Activated CD4-positive, alpha-beta T cell treated with anti-CD3 and anti-CD28 coated beads, Interleukin-2, amount 10 ng/mL, durations not matched to agents 7 days and 5 days (primary cell): Measurements from ENCODE around the gene SLC12A6. TPM values are rescaled to one million over a fixed set of nuclear protein-coding genes. Genes with fewer than 3 reads are reported as not detected.
A peak's percentile ranks its signal among the peaks of the same experiment; 100 is the strongest.

Source experiments
- CTCF ChIA-PET: fragments of 350-600 bp; sonication (Branson Sonifier 250); formaldehyde crosslinking; loops from one replicate; lab custom pipeline; 2021; ENCODE audit warnings: antibody characterized with exemption; lab: Charles Lee
- POLR2A ChIA-PET: fragments of 350-600 bp; sonication (Branson Sonifier 250); formaldehyde crosslinking; loops from one replicate; lab custom pipeline; 2021; ENCODE audit warnings: antibody characterized with exemption; lab: Charles Lee
- DNase-seq: peaks from one replicate; pipeline ENCODE4 v3.0.0-alpha.2; 2020
- H3K27ac Mint-ChIP-seq: one replicate; pipeline ENCODE4 v1.8.0; 2021; ENCODE audit warnings: mild to moderate bottlenecking, moderate library complexity, mixed read lengths
- H3K27me3 Mint-ChIP-seq: one replicate; pipeline ENCODE4 v1.8.0; 2021; ENCODE audit warnings: mixed read lengths
- H3K36me3 Mint-ChIP-seq: one replicate; pipeline ENCODE4 v1.8.0; 2021; ENCODE audit warnings: low read depth, mixed read lengths
- H3K4me1 Mint-ChIP-seq: one replicate; pipeline ENCODE4 v1.8.0; 2021; ENCODE audit warnings: mixed read lengths
- H3K4me3 Mint-ChIP-seq: one replicate; pipeline ENCODE4 v1.8.0; 2021; ENCODE audit warnings: mild to moderate bottlenecking, moderate library complexity, mixed read lengths
- H3K9me3 Mint-ChIP-seq: one replicate; pipeline ENCODE4 v1.8.0; 2021; ENCODE audit warnings: mixed read lengths
- total RNA-seq, 2 experiments: library from RNA; stranded (reverse); gene quantifications; one replicate each; pipeline ENCODE4 v1.2.3, GENCODE V29; 2021

The SLC12A6 gene
- total RNA-seq, 2 experiments from 2014 or later, result 32.7 to 36.7 TPM

DNA sequence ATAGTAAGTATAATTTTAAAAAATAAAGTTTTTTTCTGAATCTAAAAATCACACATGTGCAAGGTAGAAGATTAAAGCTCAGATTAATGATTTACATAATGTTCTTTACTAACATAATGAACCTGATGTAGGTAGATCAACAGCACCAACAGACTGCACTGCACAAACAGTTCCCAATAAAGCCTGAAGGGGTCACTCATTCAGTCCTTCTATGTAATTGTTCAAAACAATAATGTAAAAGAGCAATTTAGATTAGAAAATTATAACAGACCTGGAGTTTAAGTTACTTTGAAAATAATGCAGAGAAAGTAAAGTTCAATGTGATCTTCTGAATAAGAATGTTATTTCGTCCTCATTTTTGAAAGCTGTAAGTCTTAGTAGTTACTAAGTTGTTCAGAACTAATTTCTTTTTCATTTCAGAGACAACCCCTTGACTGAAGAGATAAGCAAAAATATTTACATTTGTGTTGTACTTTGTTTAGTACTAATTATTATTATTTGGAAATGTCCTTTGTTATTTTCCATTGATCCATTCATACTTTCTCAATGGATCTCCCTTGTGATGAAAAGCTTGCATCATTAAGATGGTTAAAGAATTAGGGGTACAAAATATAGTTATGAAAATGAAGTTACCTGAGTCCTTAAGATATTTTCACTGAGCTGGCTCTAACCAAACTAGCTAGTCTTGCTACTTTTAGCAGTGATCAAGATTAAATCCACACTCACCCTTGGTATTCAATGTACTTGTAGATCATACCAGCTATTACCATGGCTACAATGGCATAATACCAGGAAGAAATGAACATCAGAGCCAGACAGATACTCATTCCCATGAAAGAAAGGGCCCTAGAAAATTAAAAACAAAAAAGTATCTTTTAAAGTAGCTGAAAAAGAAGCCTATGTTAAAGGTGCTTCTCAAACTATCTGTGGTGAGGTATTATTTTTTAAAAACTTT lies 95.9 kb downstream of the SLC12A6 start:
- POLR2A ChIA-PET, result no interaction called here
- Mint-ChIP-seq H3K27me3 (no peaks in the 10 kb centered on the region), H3K4me1 (peaks cover 25% of the 10 kb centered on the region), H3K36me3 (peaks cover 25% of the 10 kb centered on the region), H3K4me3 (no peak overlapping the region), H3K9me3 (no peaks in the 10 kb centered on the region), H3K27ac (no peak overlapping the region)
- peak; percentile 58 for DNase-seq
- CTCF ChIA-PET, result interaction anchor here (0.6 to 1.4 kb wide), 9 partner anchors 8 to 346 kb away, joined by 3 to 4 read pairs (median 3); partner anchors contain the start of gene EMC4

DNA sequence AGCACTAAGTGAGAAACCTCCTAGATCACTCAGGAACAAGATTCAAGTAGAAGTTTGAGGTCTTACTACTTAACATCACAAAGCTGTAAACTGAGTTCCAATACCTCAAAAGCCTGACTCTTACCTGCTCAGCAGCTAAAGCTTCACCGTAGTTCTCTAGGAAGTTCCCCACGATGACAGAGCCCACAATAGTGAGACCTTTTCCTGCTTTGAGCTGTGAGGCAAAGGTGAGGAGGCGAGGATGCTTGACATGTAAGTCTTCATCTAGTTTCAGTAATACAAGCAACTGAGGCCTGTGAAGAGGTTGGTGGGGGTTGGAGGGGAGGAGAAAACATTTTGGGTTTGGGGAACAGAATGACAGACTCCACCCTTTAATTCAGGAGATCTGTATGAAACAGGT lies 97.0 kb downstream of the SLC12A6 start:
- Mint-ChIP-seq H3K27me3 (no peaks in the 10 kb centered on the region), H3K4me3 (no peak overlapping the region), H3K36me3 (peaks cover 33% of the 10 kb centered on the region), H3K27ac (no peak overlapping the region), H3K9me3 (no peaks in the 10 kb centered on the region), H3K4me1 (peaks cover 25% of the 10 kb centered on the region)
- ChIA-PET POLR2A (no interaction called here), CTCF (interaction anchor here (0.9 to 1.4 kb wide), 3 partner anchors 10 to 127 kb away, joined by 3 read pairs; no protein-coding TSS in a partner anchor)
- no peak for DNase-seq

DNA sequence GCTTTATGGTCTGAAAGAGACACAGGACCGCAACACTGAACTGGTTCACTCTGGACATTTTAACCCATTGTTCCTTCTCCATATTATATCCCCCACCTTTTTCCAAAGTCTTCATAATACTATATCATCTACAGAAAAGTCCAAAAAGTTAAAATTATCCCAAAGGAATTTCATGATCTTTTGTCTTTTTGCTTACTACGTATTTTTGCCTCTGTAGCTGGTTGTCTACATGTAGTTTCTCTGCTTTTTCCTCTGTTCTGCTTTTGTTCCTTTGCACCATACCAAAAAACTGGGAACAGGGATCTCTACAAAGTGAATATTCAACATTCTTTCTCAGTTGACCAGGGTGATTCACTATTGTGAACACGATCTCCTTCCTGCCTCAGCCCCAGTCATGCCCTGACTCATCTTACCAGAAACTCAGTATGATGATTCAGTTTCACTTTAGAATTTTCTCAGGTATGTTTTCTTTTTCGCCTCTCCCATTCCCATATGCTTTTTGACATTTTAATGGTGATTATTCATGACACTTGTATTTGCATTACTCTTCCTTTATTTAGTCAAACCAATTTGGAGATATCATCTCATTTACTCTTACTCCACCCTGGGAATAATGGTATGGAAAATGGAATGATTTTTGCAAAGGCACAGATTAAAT lies 98.3 kb downstream of the SLC12A6 start:
- peak overlapping the region; percentile 51 for H3K27ac Mint-ChIP-seq
- H3K27me3 Mint-ChIP-seq, result no peaks in the 10 kb centered on the region
- CTCF ChIA-PET, result interaction anchor here (0.6 kb wide), 1 partner anchor 20 kb away, joined by 3 read pairs; no protein-coding TSS in a partner anchor
- peak; percentile 13 for DNase-seq
- H3K4me1 Mint-ChIP-seq, result peaks cover 25% of the 10 kb centered on the region
- no peak overlapping the region for H3K4me3 Mint-ChIP-seq
- peaks cover 27% of the 10 kb centered on the region for H3K36me3 Mint-ChIP-seq
- H3K9me3 Mint-ChIP-seq, result no peaks in the 10 kb centered on the region
- POLR2A ChIA-PET, result no interaction called here

DNA sequence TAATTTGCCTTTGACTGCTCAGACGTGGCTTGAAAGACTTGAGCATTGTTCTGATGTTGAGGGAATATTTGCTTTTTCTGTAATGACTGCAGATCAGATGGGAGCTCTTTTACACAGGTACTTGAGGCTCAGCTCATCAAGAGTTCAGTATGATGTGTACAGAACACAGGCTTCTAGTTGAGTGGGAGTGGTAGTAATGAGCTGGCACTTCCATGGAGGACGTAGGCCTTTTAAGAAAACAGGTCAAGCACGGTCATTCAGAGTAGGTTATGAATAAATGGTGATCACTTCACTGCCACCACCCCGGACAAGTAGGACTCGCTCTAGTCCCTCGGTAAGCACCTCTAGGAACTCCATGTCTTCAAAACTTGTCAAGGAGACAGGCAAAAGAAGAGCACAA lies 104.0 kb downstream of the SLC12A6 start:
- Mint-ChIP-seq H3K4me1 (peaks cover 3% of the 10 kb centered on the region), H3K36me3 (peaks cover 41% of the 10 kb centered on the region), H3K4me3 (no peak overlapping the region), H3K27me3 (no peaks in the 10 kb centered on the region), H3K9me3 (no peaks in the 10 kb centered on the region), H3K27ac (no peak overlapping the region)
- CTCF ChIA-PET, result interaction anchor here (0.9 to 1.5 kb wide), 6 partner anchors 8 to 715 kb away, joined by 3 to 5 read pairs (median 3); partner anchors contain the start of genes EMC4, KATNBL1 and LPCAT4
- DNase-seq, result no peak
- POLR2A ChIA-PET, result no interaction called here

DNA sequence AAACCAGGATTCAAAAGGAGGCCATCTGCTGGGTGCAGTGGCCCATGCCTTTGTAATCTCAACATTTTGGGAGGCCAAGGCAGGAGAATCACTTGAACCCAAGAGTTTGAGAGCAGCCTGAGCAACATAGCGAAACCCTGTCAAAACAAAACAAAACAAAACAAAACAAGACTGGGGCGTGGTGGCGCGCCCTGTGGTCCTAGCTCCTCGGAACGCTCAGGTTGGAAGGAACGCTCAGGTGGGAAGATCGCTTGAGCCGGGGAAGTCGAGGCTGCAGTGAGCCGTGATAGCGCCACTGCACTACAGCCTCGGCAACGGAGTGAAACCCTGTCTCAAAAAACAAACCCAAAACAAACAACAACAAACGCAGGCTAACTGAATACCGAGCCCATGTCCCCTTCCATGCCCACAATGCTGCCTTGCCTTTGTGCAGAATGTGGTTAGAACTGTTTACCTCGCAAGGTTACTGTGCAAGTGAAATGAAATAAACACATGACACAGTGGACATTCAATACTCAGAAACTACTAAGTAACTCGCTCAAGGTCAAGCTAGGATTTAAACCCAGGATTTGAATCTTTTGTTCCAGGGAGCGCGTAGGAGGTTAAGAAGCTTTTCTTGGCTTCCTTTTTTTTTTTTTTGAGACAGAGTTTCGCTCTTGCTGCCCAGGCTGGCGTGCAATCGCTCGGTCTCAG lies 113.5 kb downstream of the SLC12A6 start:
- peaks cover 34% of the 10 kb centered on the region for H3K4me1 Mint-ChIP-seq
- ChIA-PET POLR2A (no interaction called here), CTCF (interaction anchor here (1.2 to 2.7 kb wide), 3 partner anchors 10 to 18 kb away, joined by 3 to 19 read pairs (median 4); partner anchors contain the start of gene KATNBL1)
- no peaks in the 10 kb centered on the region for H3K9me3 Mint-ChIP-seq
- peak overlapping the region; percentile 94 for H3K27ac Mint-ChIP-seq
- H3K36me3 Mint-ChIP-seq, result peaks cover 18% of the 10 kb centered on the region
- no peak for DNase-seq
- H3K27me3 Mint-ChIP-seq, result peaks cover 5% of the 10 kb centered on the region
- H3K4me3 Mint-ChIP-seq, result peak overlapping the region; percentile 87

DNA sequence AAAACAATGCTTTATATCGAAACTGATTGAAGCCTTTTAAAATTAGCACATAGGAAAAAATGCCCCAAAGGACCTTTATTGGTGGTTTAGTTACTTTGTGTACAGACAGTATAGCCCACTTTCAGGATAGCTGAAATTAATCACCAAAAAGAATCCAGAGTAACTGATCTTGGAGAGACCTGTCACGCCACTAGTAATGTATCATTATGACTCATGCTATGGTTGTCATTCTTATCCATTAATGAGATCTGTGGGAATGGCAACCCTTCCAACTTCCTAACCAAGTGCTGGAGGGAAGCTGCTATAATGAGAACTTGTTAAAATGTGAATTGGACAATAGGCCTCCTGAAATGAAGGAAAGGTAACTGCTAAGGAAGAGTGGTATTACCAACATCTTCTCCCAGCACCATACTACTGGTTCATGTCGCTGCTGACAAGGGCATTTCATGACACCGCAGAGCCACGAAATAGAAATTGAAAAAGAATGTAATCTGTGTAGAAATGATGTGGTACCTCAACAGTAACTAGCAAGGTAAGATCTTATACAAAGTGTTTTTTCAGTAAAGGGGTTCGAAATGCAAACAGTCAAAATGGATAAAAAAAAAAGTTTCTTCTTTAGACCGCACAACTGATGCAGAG lies 119.9 kb downstream of the SLC12A6 start:
- H3K4me3 Mint-ChIP-seq, result no peak overlapping the region
- CTCF ChIA-PET, result no interaction called here

DNA sequence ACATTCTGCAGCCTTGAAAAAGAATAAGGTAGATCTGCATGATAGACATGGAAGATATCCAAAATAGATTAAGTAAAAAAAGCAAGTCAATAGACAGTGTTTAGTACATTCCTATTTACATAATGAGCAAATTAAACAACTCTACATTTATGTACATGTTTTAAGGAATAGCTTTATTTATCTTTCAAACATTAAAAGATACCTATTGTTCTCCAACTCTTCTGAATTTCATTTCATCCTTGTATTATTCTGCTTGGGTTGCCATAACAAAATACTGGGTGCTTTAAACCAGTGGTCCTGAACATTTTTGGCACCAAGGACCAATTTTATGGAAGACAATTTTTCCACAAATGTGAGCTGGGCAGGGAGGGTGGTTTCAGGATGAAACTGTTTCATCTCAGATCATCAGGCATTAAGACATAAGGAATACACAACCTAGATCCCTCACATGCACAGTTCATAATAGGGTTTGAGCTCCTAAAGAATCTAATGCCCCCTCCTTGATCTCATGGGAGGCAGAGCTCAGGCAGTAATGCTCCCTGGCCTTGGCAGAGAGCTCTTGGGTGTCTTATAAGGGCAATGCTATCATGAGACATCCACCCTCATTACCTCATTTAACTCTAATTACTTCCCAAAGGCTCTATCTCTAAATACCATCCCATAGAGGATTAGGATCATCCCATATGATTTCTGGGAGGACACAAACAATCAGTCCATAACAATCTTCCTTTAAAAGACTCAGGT lies 120.9 kb downstream of the SLC12A6 start:
- POLR2A ChIA-PET, result no interaction called here
- DNase-seq, result no peak
- H3K36me3 Mint-ChIP-seq, result no peaks in the 10 kb centered on the region

More for the DNA sequence above, 119.9 kb downstream of the SLC12A6 start:
- Mint-ChIP-seq H3K4me1 (peaks cover 2% of the 10 kb centered on the region), H3K27ac (no peak overlapping the region), H3K27me3 (peaks cover 6% of the 10 kb centered on the region), H3K9me3 (no peaks in the 10 kb centered on the region), H3K36me3 (no peaks in the 10 kb centered on the region)
- DNase-seq, result no peak
- POLR2A ChIA-PET, result no interaction called here

DNA sequence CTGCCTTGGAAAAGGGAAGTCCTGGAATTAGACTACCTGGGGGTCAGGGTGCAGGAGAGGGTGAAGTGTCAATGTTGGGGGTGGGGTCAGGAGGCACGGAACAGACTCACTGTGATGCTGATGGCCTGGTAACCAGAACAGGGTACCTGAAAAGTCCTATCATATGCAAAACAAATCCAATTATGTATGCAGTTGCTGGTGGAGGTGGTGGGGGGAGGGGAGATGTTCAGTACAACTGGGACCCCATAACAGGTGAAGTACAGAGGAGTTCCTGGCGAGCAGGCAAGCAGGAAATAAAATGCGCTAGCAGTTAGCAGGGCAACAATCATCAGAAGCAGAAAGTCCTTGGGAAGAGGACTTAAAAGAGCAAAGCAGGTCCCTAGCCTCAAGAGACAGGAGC lies 123.4 kb downstream of the SLC12A6 start:
- Mint-ChIP-seq H3K9me3 (no peaks in the 10 kb centered on the region), H3K27ac (no peak overlapping the region)

More for the DNA sequence above, 120.9 kb downstream of the SLC12A6 start:
- no peak overlapping the region for H3K4me3 Mint-ChIP-seq
- CTCF ChIA-PET, result interaction anchor here (0.6 to 1.2 kb wide), 2 partner anchors 107 to 773 kb away, joined by 4 read pairs; no protein-coding TSS in a partner anchor
- H3K27ac Mint-ChIP-seq, result no peak overlapping the region
- peaks cover 3% of the 10 kb centered on the region for H3K27me3 Mint-ChIP-seq
- no peaks in the 10 kb centered on the region for H3K9me3 Mint-ChIP-seq
- H3K4me1 Mint-ChIP-seq, result no peaks in the 10 kb centered on the region

DNA sequence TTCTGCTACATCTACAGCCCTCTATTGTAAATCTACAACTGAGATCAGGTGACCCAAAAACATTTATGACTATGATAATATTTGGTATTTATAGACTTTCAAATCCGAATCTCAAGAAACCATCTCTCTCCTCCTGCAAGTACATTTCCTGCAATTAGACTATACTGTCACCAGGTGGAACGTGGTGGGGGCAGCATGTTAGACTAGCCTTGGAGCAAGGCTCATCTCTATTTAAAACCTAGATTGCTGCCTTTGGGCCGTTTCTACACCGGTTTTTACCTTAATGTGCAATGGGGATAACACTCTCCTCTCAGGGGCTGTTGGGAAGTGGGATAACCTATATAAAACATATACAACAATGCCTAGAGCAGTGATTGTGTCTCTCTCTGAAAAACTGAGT lies 123.9 kb downstream of the SLC12A6 start:
- Mint-ChIP-seq H3K27ac (no peak overlapping the region), H3K27me3 (peaks cover 3% of the 10 kb centered on the region), H3K4me3 (no peak overlapping the region), H3K4me1 (peaks cover 6% of the 10 kb centered on the region), H3K36me3 (no peaks in the 10 kb centered on the region), H3K9me3 (no peaks in the 10 kb centered on the region)
- POLR2A ChIA-PET, result no interaction called here
- CTCF ChIA-PET, result no interaction called here
- no peak for DNase-seq

More for the DNA sequence above, 123.4 kb downstream of the SLC12A6 start:
- Mint-ChIP-seq H3K36me3 (no peaks in the 10 kb centered on the region), H3K27me3 (peaks cover 3% of the 10 kb centered on the region), H3K4me3 (no peak overlapping the region), H3K4me1 (peaks cover 2% of the 10 kb centered on the region)
- ChIA-PET POLR2A (no interaction called here), CTCF (no interaction called here)
- DNase-seq, result no peak

DNA sequence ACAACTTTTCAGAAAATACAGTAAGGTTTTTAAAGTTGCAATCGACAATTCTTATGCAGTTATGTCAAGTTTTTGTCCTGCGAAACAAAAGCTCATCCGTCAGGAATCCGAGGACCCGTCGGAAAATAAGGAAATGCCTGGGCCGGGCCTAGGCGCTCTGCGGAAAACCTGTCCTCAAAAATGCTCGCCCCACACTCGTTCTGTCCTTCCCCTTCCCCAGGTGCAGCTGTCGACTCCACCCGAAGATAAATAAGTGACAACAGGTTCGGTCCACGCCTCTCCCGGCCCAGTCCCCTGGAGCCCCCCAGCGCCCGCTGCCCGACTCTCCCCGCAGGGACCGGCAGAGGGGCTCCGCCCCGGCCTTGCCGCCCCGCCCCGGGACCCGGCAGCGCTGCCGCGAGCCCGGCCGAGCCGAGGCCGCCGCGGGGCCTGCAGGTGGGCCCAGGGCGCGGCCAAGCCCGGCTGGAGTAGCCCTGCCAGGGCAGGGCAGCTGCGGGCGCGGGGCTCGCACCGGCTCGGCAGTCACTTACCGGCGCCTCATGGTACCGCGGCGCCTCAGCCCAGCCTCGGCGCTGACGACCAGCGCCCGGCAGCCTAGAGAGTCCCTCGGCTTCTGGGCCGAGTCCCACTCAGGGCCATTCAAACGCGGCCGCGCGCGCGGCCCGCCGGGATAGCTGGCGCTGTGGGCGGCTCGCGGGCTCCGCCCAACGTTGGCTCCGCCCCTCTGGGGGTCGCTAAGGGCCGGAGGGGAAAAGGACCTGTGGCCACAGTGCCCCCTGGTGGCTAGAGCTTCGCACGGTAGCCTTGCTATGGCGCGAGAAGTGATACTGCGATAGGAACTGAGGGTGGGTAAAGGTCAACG lies 127.9 kb downstream of the SLC12A6 start, which contains the start of gene KATNBL1:
KATNBL1 (minus strand) TSS at position 676 of the 862 bp plus-strand sequence. CDS start 46,420 bp downstream, outside the sequence.
- peak within 1 kb of the TSS; percentile 94 for H3K4me3 Mint-ChIP-seq
- H3K36me3 Mint-ChIP-seq, result peaks cover 9% of the 10 kb centered on the region

More for the DNA sequence above, 127.9 kb downstream of the SLC12A6 start, which contains the start of gene KATNBL1:
- Mint-ChIP-seq H3K9me3 (no peaks in the 10 kb centered on the region), H3K27ac (peak within 1 kb of the TSS; percentile 94), H3K27me3 (no peaks in the 10 kb centered on the region), H3K4me1 (peaks cover 18% of the 10 kb centered on the region)
- CTCF ChIA-PET, result interaction anchor here (0.6 to 3.1 kb wide), 24 partner anchors 10 to 378 kb away, joined by 3 to 19 read pairs (median 4); partner anchors contain the start of genes EMC4, EMC7, LPCAT4 and NOP10
- DNase-seq, result peak; percentile 97
- POLR2A ChIA-PET, result no interaction called here
